Sigmoid colon (tissue), 4 donors: ENCODE data around the gene THSD7B.

Source experiments
- CTCF ChIP-seq, 4 experiments: fragments of 450-650 bp in 3 of 4; fragments of 200-600 bp in 1 of 4; IDR thresholded peaks; one replicate each; pipeline ENCODE4 v1.5.1; 2016 to 2019; ENCODE audit warnings: antibody characterized with exemption in 4 of 4, mild to moderate bottlenecking in 3 of 4, moderate library complexity in 2 of 4
- EP300 ChIP-seq, 4 donors: sonication (generic); formaldehyde crosslinking; IDR thresholded peaks; one replicate each; pipeline ENCODE4 v1.6.1; 2017; ENCODE audit warnings: antibody characterized with exemption in 4 of 4
- POLR2A ChIP-seq, 2 donors: fragments of 450-650 bp; IDR thresholded peaks; one replicate each; pipeline ENCODE4 v1.6.1; 2016; ENCODE audit warnings: antibody characterized with exemption in 2 of 2, mild to moderate bottlenecking in 2 of 2, moderate library complexity in 2 of 2
- POLR2AphosphoS5 ChIP-seq, 4 donors: sonication (generic); formaldehyde crosslinking; IDR thresholded peaks; one replicate each; pipeline ENCODE4 v1.6.1; 2017; ENCODE audit warnings: antibody characterized with exemption in 4 of 4

GRCh38 chr2:137670111-137670510 is 904.8 kb downstream of the THSD7B start:
- TF ChIP-seq CTCF (IDR thresholded peaks at IDR 0.05) (no peak), EP300 (IDR thresholded peaks at IDR 0.05) (no peak), POLR2A (IDR thresholded peaks at IDR 0.05) (no peak), POLR2AphosphoS5 (IDR thresholded peaks at IDR 0.05) (no peak)
